DND-41 (cell line): ENCODE results near the gene AP2B1.

Experiments
- ATAC-seq: fragments of 200-7000 bp; cut with Tn5 transposase; 3 replicates; pipeline ENCODE4 v1.9.1; 2021; ENCODE audit warnings: low read depth; ENCODE audit not compliant: insufficient read depth
- DNase-seq: peaks from one replicate; pipeline ENCODE4 v3.0.0-alpha.2; 2020
- H2AFZ ChIP-seq: 2 replicates; pipeline ENCODE4 v1.6.0; 2012; ENCODE audit warnings: low read depth, low read length
- H3K27ac ChIP-seq: 2 replicates; pipeline ENCODE4 v1.5.1; 2012; ENCODE audit warnings: low read length, inconsistent platforms
- H3K27me3 ChIP-seq: fragments of 200-600 bp; sonication (generic); 2 replicates; pipeline ENCODE4 v1.6.0; 2012; ENCODE audit warnings: low read length, mild to moderate bottlenecking, inconsistent platforms; ENCODE audit not compliant: insufficient read depth, poor library complexity
- H3K36me3 ChIP-seq: 2 replicates; pipeline ENCODE4 v1.5.1; 2012; ENCODE audit warnings: low read length, inconsistent platforms; ENCODE audit not compliant: insufficient read depth
- H3K4me1 ChIP-seq: 2 replicates; pipeline ENCODE4 v1.5.1; 2012; ENCODE audit warnings: mild to moderate bottlenecking, low read length; ENCODE audit not compliant: insufficient read depth
- H3K4me2 ChIP-seq: 2 replicates; pipeline ENCODE4 v1.6.0; 2012; ENCODE audit warnings: mild to moderate bottlenecking, moderate library complexity, low read length, inconsistent platforms; ENCODE audit not compliant: insufficient read depth
- H3K4me3 ChIP-seq, 2 experiments: fragments of 200-600 bp in 1 of 2; shearing (Covaris generic) in 1 of 2; 2 replicates each; pipeline ENCODE4 v1.5.1; 2012 to 2016; ENCODE audit warnings: inconsistent platforms in 2 of 2, low read length in 2 of 2, mild to moderate bottlenecking in 2 of 2, low read depth in 1 of 2, moderate library complexity in 1 of 2
- H3K79me2 ChIP-seq: 2 replicates; pipeline ENCODE4 v1.6.0; 2012; ENCODE audit warnings: low read length, inconsistent platforms; ENCODE audit not compliant: insufficient read depth
- H3K9ac ChIP-seq: 2 replicates; pipeline ENCODE4 v1.6.0; 2012; ENCODE audit warnings: low read depth, mild to moderate bottlenecking, inconsistent platforms, low read length, moderate library complexity
- H3K9me3 ChIP-seq: 2 replicates; pipeline ENCODE4 v1.5.1; 2012; ENCODE audit warnings: low read length, moderate library complexity, mild to moderate bottlenecking, inconsistent platforms; ENCODE audit not compliant: insufficient read depth, severe bottlenecking
- H4K20me1 ChIP-seq: 2 replicates; pipeline ENCODE4 v1.6.0; 2012; ENCODE audit warnings: low read length; ENCODE audit not compliant: insufficient read depth
- EZH2 ChIP-seq: IDR thresholded peaks from 3 replicates; pipeline ENCODE4 v1.6.1; 2012; ENCODE audit warnings: borderline replicate concordance, low read depth, mild to moderate bottlenecking, moderate library complexity, low read length, inconsistent platforms; ENCODE audit not compliant: severe bottlenecking
- TF ChIP-seq, protein P1 (sequence below): IDR thresholded peaks from 2 replicates; pipeline ENCODE4 v1.5.1; 2012; ENCODE audit warnings: borderline replicate concordance, low read length, moderate library complexity, mild to moderate bottlenecking; ENCODE audit not compliant: poor library complexity, severe bottlenecking; ENCODE audit errors: extremely low read depth

The AP2B1 gene

DNA sequence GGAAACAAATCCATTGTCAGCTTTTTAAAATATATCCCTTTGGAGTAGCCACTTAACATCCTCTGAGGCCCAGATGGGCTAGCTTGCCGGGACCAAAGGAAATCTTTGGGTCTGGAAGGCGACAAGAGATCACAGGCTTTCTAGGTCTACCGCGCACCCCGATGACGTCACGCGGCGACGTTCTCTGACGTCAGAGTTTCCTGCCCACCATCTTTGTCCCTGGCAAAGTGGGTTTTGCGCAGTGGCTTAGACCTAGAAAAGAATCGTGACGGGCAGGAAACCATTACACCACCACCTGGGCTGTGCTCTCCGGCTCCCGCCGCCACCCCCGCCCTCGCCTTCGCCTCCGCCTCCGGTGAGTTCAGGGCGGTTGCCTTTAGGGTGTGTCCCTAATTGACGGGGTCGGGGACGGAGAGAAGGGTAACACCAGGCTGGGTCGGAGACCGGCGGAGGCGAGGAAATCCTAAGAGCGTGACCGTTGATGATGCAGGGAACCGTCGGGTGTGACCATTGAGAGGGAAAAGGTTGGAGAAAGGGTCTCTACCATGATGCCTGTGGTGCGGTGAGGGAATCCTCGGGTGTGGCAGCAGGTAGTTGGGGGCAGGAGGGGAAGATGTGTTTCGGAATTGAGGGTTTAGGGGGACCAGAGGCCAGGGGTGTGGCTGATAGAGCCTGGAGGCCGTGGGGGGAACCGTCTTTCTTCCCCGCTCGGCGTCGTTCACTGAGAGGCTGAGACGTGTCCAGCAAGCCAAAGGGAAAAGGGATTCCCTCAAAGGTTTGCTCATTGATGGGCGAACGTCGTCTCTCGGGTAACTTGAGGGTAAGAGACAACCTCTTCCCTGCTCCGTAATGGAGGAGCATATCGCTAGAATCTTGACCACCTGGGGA is at the start of gene AP2B1:
AP2B1 (plus strand) TSS at position 249 of the 888 bp plus-strand sequence. CDS start 6,709 bp downstream, outside the sequence.
- DNase-seq (peak; percentile 97), ATAC-seq (peak; percentile 95)
- H3K79me2 ChIP-seq: peaks cover 51% of the 10 kb centered on the region
- no peaks in the 10 kb centered on the region for H3K9me3 ChIP-seq
- no peaks in the 10 kb centered on the region for H3K27me3 ChIP-seq
- peak within 1 kb of the TSS; percentile 63 for H3K4me2 ChIP-seq
- peaks cover 35% of the 10 kb centered on the region for H3K4me1 ChIP-seq
- peak within 1 kb of the TSS; percentile 94 for H3K27ac ChIP-seq
- peaks cover 3% of the 10 kb centered on the region; the same call in 1 of the 2 replicates for H3K36me3 ChIP-seq
- peak within 1 kb of the TSS; percentile 82 for H3K9ac ChIP-seq
- TF ChIP-seq EZH2: no peak
- TF ChIP-seq, protein P1, sequence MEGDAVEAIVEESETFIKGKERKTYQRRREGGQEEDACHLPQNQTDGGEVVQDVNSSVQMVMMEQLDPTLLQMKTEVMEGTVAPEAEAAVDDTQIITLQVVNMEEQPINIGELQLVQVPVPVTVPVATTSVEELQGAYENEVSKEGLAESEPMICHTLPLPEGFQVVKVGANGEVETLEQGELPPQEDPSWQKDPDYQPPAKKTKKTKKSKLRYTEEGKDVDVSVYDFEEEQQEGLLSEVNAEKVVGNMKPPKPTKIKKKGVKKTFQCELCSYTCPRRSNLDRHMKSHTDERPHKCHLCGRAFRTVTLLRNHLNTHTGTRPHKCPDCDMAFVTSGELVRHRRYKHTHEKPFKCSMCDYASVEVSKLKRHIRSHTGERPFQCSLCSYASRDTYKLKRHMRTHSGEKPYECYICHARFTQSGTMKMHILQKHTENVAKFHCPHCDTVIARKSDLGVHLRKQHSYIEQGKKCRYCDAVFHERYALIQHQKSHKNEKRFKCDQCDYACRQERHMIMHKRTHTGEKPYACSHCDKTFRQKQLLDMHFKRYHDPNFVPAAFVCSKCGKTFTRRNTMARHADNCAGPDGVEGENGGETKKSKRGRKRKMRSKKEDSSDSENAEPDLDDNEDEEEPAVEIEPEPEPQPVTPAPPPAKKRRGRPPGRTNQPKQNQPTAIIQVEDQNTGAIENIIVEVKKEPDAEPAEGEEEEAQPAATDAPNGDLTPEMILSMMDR: no peak
- peak within 1 kb of the TSS; percentile 98 for H2AFZ ChIP-seq
- H4K20me1 ChIP-seq: no peaks in the 10 kb centered on the region
- H3K4me3 ChIP-seq: peak within 1 kb of the TSS; percentile 58 to 94

DNA sequence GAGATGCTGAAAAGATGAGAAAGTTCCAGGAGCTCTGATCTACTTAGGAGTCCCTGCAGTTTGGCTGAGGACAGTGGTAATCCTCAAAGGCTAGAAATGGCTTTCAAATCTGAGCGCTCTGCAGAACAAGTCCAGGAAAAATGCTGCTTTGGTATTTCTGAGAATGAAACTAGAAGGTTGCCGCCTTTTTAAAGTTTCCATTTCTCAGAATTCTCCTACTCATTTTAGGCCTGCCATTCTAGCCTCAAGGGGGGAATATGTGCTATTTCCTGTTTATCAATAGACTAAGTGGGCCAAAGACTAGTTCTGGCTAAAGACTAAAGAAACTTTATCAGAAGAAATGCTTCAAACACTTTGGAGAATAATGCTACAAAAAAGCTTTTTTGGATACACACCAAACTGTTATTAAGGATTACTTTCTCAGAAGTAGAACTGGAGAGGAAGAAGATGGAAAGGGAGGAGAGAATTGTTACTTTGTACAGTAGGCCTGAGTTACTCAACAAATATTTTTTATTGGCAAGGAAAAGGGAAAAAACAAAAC is 49.5 kb upstream of the AP2B1 start, which contains the start of gene SLFN12L:
SLFN12L (minus strand) TSS at position 78 of the 541 bp plus-strand sequence. CDS start 15,314 bp downstream, outside the sequence.
- Histone ChIP-seq H3K4me3 (peak within 1 kb of the TSS; percentile 26 to 58), H3K27ac (peak within 1 kb of the TSS; percentile 96), H3K36me3 (peaks cover 3% of the 10 kb centered on the region; the same call in 1 of the 2 replicates), H3K27me3 (no peaks in the 10 kb centered on the region), H3K4me1 (peaks cover 95% of the 10 kb centered on the region), H4K20me1 (peaks cover 8% of the 10 kb centered on the region), H3K9ac (peak within 1 kb of the TSS; percentile 77), H3K9me3 (no peaks in the 10 kb centered on the region), H3K79me2 (peaks cover 74% of the 10 kb centered on the region), H3K4me2 (peak within 1 kb of the TSS; percentile 67), H2AFZ (0 out of 2 replicates have a peak within 1 kb of the TSS, but pooled peaks have one; percentile 9)
- peak; percentile 83 for DNase-seq
- TF ChIP-seq EZH2: no peak
- TF ChIP-seq, protein P1: no peak
- ATAC-seq: peak; percentile 69

DNA sequence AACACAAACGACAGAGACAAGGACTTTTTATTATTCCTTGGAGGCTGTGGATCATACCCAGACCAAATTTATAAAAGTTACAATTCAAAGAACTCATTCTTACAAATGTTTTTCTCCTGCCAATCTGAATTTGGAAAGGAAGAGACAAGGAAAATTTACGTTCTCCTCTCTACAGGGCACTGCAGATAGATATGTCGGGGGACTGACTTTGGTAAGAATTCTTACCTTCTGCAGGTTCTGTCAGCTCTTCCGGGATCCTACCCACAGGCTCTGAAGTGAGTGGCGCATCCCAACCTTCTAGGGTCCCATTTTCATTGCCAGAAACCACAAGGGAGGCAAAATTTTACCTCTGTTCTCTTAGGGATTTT is 47.5 kb upstream of the AP2B1 start:
- Histone ChIP-seq H3K36me3 (peaks cover 3% of the 10 kb centered on the region; the same call in 1 of the 2 replicates), H3K79me2 (peaks cover 54% of the 10 kb centered on the region), H3K4me3 (peak overlapping the region in 1 of 2 experiments; percentile 35; a peak in 2 of 4 replicates), H3K4me2 (peak overlapping the region; percentile 67), H2AFZ (peak overlapping the region; percentile 54), H3K4me1 (peaks cover 92% of the 10 kb centered on the region), H4K20me1 (no peaks in the 10 kb centered on the region), H3K27me3 (no peaks in the 10 kb centered on the region), H3K9ac (peak overlapping the region; percentile 77), H3K9me3 (no peaks in the 10 kb centered on the region), H3K27ac (peak overlapping the region; percentile 96)
- DNase-seq: peak; percentile 22
- TF ChIP-seq, protein P1: no peak
- TF ChIP-seq EZH2: no peak
- ATAC-seq: no peak
